CD1c-positive myeloid dendritic cell (primary cell): ENCODE data around the gene SGPL1.
"Not testable (repeated sequence)": the region's sequence is repeated elsewhere in the genome, so short reads cannot be mapped to it uniquely, and the experiment has no call there.

Experiments
- DNase-seq: peaks from one replicate; pipeline ENCODE4 v3.0.0-alpha.2; 2016; ENCODE audit errors: extremely low spot score

SGPL1 gene

GRCh38 chr10:70906031-70906783 is 90.5 kb downstream of the SGPL1 start:
- no peak for DNase-seq

GRCh38 chr10:70906953-70907636 is 91.3 kb downstream of the SGPL1 start:
- no peak for DNase-seq

GRCh38 chr10:70907637-70908405 is 92.1 kb downstream of the SGPL1 start:
- DNase-seq = no peak

- DNase-seq = no peak
Measured at GRCh38 chr10:70908406-70909296, 92.9 kb downstream of the SGPL1 start.

GRCh38 chr10:70909326-70909935 is 93.7 kb downstream of the SGPL1 start:
- DNase-seq = no peak

GRCh38 chr10:70910486-70911341 is 95.0 kb downstream of the SGPL1 start:
- no peak for DNase-seq

GRCh38 chr10:70911386-70911785 is 95.6 kb downstream of the SGPL1 start:
- DNase-seq = no peak

GRCh38 chr10:70912556-70912955 is 96.8 kb downstream of the SGPL1 start:
- no peak for DNase-seq

- no peak for DNase-seq
Measured at GRCh38 chr10:70913191-70913892, 97.6 kb downstream of the SGPL1 start.

- DNase-seq = no peak
Measured at GRCh38 chr10:70913893-70914240, 98.1 kb downstream of the SGPL1 start.

GRCh38 chr10:70914316-70914864 is 98.6 kb downstream of the SGPL1 start:
- no peak for DNase-seq

- no peak for DNase-seq
Measured at GRCh38 chr10:70915206-70915605, 99.5 kb downstream of the SGPL1 start.

- no peak for DNase-seq
Measured at GRCh38 chr10:70915806-70916205, 100.1 kb downstream of the SGPL1 start.

- no peak for DNase-seq
Measured at GRCh38 chr10:70916241-70916640, 100.5 kb downstream of the SGPL1 start.

- DNase-seq = no peak
Measured at GRCh38 chr10:70917226-70917625, 101.5 kb downstream of the SGPL1 start.

GRCh38 chr10:70917635-70918034 is 101.9 kb downstream of the SGPL1 start:
- no peak for DNase-seq

- no peak for DNase-seq
Measured at GRCh38 chr10:70918851-70919530, 103.2 kb downstream of the SGPL1 start.

- DNase-seq = not testable (repeated sequence)
Measured at GRCh38 chr10:70919906-70920305, 104.2 kb downstream of the SGPL1 start.

GRCh38 chr10:70920519-70920918 is 104.8 kb downstream of the SGPL1 start:
- DNase-seq = no peak
